Gastrocnemius medialis (tissue), 4 donors: ENCODE results near the gene RASSF8.

Experiments
- CTCF ChIP-seq, 5 experiments: fragments of 450-650 bp in 3 of 5; fragments of 200-600 bp in 2 of 5; sonication (generic) in 2 of 5; IDR thresholded peaks in 4 of 5; conservative IDR thresholded peaks in 1 of 5; 1 replicate in 4 of 5; 2 replicates in 1 of 5; pipeline ENCODE4 v1.5.1; 2016 to 2019; ENCODE audit warnings: antibody characterized with exemption in 5 of 5, mild to moderate bottlenecking in 3 of 5, moderate library complexity in 3 of 5
- POLR2A ChIP-seq, 2 donors: fragments of 450-650 bp; IDR thresholded peaks; one replicate each; pipeline ENCODE4 v1.6.1; 2017; ENCODE audit warnings: antibody characterized with exemption in 2 of 2, mild to moderate bottlenecking in 2 of 2, moderate library complexity in 2 of 2

DNA sequence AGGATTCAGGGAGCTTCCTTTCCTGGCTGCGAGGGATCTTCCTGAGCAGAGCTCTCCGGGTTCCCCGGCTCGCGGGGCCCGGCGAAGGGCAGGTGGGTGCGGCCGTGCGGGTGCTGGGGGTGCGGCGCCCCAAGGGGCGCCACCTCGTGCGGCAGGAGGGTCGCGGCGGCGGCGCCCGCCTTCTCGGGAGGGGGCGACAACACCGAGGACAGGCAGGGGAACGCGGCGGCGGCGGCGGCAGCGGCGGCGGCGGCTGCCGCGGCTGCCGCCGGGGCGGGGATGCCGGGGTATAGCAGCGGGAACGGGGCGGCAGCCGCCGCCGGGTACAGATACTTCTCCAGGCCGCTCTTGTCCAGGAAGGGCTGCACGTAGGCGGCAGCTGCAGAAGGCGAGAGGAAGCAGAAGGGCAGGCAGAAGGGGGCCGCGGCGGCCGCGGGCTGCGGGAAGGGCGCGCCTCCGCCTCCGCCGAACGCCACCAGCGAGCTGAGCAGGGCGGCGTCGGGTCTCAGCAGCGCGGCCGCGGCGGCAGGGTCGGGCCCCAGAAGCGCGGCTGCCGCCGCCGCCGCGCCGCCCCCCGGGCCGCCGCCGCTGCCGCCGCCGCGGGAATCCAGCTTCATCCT lies 163.7 kb downstream of the RASSF8 start:
- TF ChIP-seq CTCF (IDR thresholded peaks at IDR 0.05 in 4 of 5, conservative IDR thresholded peaks at IDR 0.05 in 1 of 5) (no peak), POLR2A (IDR thresholded peaks at IDR 0.05) (no peak)
